Keratinocyte (primary cell): ENCODE results near the gene TOGARAM1. TPM values are rescaled to one million over a fixed set of nuclear protein-coding genes. Genes with fewer than 3 reads are reported as not detected.

Source experiments
- DNase-seq: peaks from one replicate; pipeline ENCODE4 v3.0.0-alpha.2; 2011; ENCODE audit warnings: low read depth, missing footprints, low spot score
- FAIRE-seq: peaks from 2 replicates; lab custom pipeline; 2011; peaks lifted over from hg19 to GRCh38; lab: Jason Lieb, UNC
- H2AFZ ChIP-seq: 2 replicates; pipeline ENCODE4 v1.6.0; 2012; ENCODE audit warnings: low read length, control low read depth, inconsistent platforms; ENCODE audit not compliant: control insufficient read depth
- H3K27ac ChIP-seq: 2 replicates; pipeline ENCODE4 v1.5.1; 2011; ENCODE audit warnings: low read length; ENCODE audit not compliant: control insufficient read depth, insufficient read depth
- H3K27me3 ChIP-seq: 3 replicates; pipeline ENCODE4 v1.6.0; 2011; ENCODE audit warnings: low read length; ENCODE audit not compliant: control insufficient read depth, insufficient read depth; ENCODE audit errors: extremely low read depth
- H3K36me3 ChIP-seq, 2 experiments: 2 replicates in 1 of 2; 3 replicates in 1 of 2; pipeline ENCODE4 v1.5.1; 2011; ENCODE audit warnings: low read length in 2 of 2, mild to moderate bottlenecking in 1 of 2; ENCODE audit not compliant: control insufficient read depth in 2 of 2, insufficient read depth in 2 of 2; ENCODE audit errors: extremely low read depth in 1 of 2
- H3K4me1 ChIP-seq: 3 replicates; pipeline ENCODE4 v1.5.1; 2011; ENCODE audit warnings: low read length; ENCODE audit not compliant: control insufficient read depth, insufficient read depth; ENCODE audit errors: extremely low read depth
- H3K4me2 ChIP-seq: 3 replicates; pipeline ENCODE4 v1.6.0; 2011; ENCODE audit warnings: low read depth, low read length; ENCODE audit not compliant: control insufficient read depth, insufficient read depth; ENCODE audit errors: extremely low read depth
- H3K4me3 ChIP-seq, 3 experiments: fragments of 200-600 bp in 1 of 3; sonication (generic) in 1 of 3; 2 replicates in 2 of 3; 3 replicates in 1 of 3; pipeline ENCODE4 v1.5.1; 2011 to 2016; ENCODE audit warnings: low read length in 3 of 3, mild to moderate bottlenecking in 3 of 3, control low read depth in 2 of 3, inconsistent platforms in 1 of 3, low read depth in 1 of 3, mixed read lengths in 1 of 3, mixed run types in 1 of 3, moderate library complexity in 1 of 3; ENCODE audit not compliant: control insufficient read depth in 2 of 3, insufficient read depth in 2 of 3; ENCODE audit errors: extremely low read depth in 1 of 3
- H3K79me2 ChIP-seq: 2 replicates; pipeline ENCODE4 v1.6.0; 2012; ENCODE audit warnings: low read length; ENCODE audit not compliant: control insufficient read depth, insufficient read depth
- H3K9ac ChIP-seq: 3 replicates; pipeline ENCODE4 v1.6.0; 2011; ENCODE audit warnings: low read length; ENCODE audit not compliant: control insufficient read depth, insufficient read depth; ENCODE audit errors: extremely low read depth
- H3K9me1 ChIP-seq: 3 replicates; pipeline ENCODE4 v1.6.0; 2011; ENCODE audit warnings: low read length; ENCODE audit not compliant: control insufficient read depth, insufficient read depth; ENCODE audit errors: extremely low read depth
- H3K9me3 ChIP-seq: 2 replicates; pipeline ENCODE4 v1.5.1; 2012; ENCODE audit warnings: low read depth, low read length; ENCODE audit not compliant: control insufficient read depth
- H4K20me1 ChIP-seq: 3 replicates; pipeline ENCODE4 v1.6.0; 2011; ENCODE audit warnings: low read length; ENCODE audit not compliant: control insufficient read depth, insufficient read depth; ENCODE audit errors: extremely low read depth
- EZH2 ChIP-seq: IDR thresholded peaks from one replicate; pipeline ENCODE4 v1.6.1; 2012; ENCODE audit warnings: inconsistent platforms, mild to moderate bottlenecking, low read length, moderate library complexity
- dilution Hi-C: fragments of 300-500 bp; cut with MboI; formaldehyde crosslinking; loops from one replicate; pipeline ENCODE4 v1.7.0; 2020; ENCODE audit warnings: low sequenced_read_pairs; ENCODE audit not compliant: extremely low pct_ligation_motif_present
- polyA plus RNA-seq, 5 experiments: library from polyadenylated mRNA; depleted of rRNA in 3 of 5; stranded (reverse) in 3 of 5; stranded (forward) in 1 of 5; unstranded in 1 of 5; fragments of >200 nt; gene quantifications; 1 replicate in 1 of 5; 2 replicates in 3 of 5; 3 replicates in 1 of 5; pipeline versions ENCODE4 v1.2.1 to v1.2.3, GENCODE V29; 2011 to 2012; ENCODE audit warnings: missing spikeins in 2 of 5, low read depth in 1 of 5, low replicate concordance in 1 of 5
- TF ChIP-seq, protein P1 (sequence below), 3 experiments: IDR thresholded peaks in 1 of 3; conservative IDR thresholded peaks in 1 of 3; optimal IDR thresholded peaks in 1 of 3; 2 replicates in 2 of 3; 3 replicates in 1 of 3; pipeline versions ENCODE3 to v1.5.1; 2011; ENCODE audit warnings: low read length in 3 of 3, mild to moderate bottlenecking in 3 of 3, moderate library complexity in 2 of 3, control low read depth in 1 of 3, inconsistent platforms in 1 of 3; ENCODE audit not compliant: insufficient read depth in 2 of 3; ENCODE audit errors: extremely low read depth in 1 of 3

Gene TOGARAM1
- polyA plus RNA-seq, 1 donor (not counting 4 experiments of a cell fraction or from before 2014, with no cell fraction given), result 8.2 TPM

DNA sequence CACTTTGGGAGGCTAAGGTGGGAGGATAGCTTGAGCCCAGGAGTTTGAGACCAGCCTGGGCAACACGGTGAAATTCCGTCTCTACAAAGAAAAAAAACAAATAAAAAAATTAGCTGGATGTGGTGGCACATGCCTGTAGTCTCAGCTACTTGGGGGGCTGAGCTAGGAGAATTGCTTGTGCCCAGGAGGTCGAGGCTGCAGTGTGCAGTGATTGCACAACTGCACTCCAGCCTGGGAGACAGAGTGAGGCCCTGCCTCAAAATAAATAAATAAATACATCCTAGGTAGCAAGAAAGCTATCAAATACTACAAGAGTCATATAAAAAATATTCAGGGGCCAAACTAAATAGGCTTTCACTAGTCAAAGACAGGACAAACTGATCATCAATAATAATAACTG lies 6.5 kb upstream of the TOGARAM1 start:
- no peak overlapping the region for H2AFZ ChIP-seq
- TF ChIP-seq, protein P1, sequence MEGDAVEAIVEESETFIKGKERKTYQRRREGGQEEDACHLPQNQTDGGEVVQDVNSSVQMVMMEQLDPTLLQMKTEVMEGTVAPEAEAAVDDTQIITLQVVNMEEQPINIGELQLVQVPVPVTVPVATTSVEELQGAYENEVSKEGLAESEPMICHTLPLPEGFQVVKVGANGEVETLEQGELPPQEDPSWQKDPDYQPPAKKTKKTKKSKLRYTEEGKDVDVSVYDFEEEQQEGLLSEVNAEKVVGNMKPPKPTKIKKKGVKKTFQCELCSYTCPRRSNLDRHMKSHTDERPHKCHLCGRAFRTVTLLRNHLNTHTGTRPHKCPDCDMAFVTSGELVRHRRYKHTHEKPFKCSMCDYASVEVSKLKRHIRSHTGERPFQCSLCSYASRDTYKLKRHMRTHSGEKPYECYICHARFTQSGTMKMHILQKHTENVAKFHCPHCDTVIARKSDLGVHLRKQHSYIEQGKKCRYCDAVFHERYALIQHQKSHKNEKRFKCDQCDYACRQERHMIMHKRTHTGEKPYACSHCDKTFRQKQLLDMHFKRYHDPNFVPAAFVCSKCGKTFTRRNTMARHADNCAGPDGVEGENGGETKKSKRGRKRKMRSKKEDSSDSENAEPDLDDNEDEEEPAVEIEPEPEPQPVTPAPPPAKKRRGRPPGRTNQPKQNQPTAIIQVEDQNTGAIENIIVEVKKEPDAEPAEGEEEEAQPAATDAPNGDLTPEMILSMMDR (optimal IDR thresholded peaks at IDR 0.05 in 1 of 3, IDR thresholded peaks at IDR 0.05 in 1 of 3, conservative IDR thresholded peaks at IDR 0.05 in 1 of 3; ENCODE audit: extremely low read depth in 1 of 3, insufficient read depth in 2 of 3, low read length in 3 of 3), result no peak
- no peak for TF ChIP-seq EZH2
- no peak overlapping the region for H3K27ac ChIP-seq
- H4K20me1 ChIP-seq, result no peaks in the 10 kb centered on the region
- no peaks in the 10 kb centered on the region for H3K27me3 ChIP-seq
- no peak overlapping the region for H3K9ac ChIP-seq
- no peak overlapping the region for H3K4me2 ChIP-seq
- dilution Hi-C loops, result no loop called here
- FAIRE-seq, result no peak
- H3K36me3 ChIP-seq, result peaks cover 0 to 2% of the 10 kb centered on the region in 2 experiments
- no peak overlapping the region for H3K4me3 ChIP-seq
- H3K9me3 ChIP-seq, result no peaks in the 10 kb centered on the region
- H3K9me1 ChIP-seq, result peaks cover 2% of the 10 kb centered on the region
- DNase-seq, result no peak
- H3K79me2 ChIP-seq, result peaks cover 58% of the 10 kb centered on the region
- H3K4me1 ChIP-seq, result peaks cover 10% of the 10 kb centered on the region

GRCh38 chr14:44956866-44957265 lies 5.1 kb upstream of the TOGARAM1 start:
- no peaks in the 10 kb centered on the region for H4K20me1 ChIP-seq
- dilution Hi-C loops, result no loop called here
- H2AFZ ChIP-seq, result no peak overlapping the region
- no peaks in the 10 kb centered on the region for H3K9me1 ChIP-seq
- H3K9ac ChIP-seq, result no peak overlapping the region
- DNase-seq, result no peak
- no peak for FAIRE-seq
- no peaks in the 10 kb centered on the region for H3K9me3 ChIP-seq
- TF ChIP-seq, protein P1 (optimal IDR thresholded peaks at IDR 0.05 in 1 of 3, IDR thresholded peaks at IDR 0.05 in 1 of 3, conservative IDR thresholded peaks at IDR 0.05 in 1 of 3; ENCODE audit: extremely low read depth in 1 of 3, insufficient read depth in 2 of 3, low read length in 3 of 3), result no peak
- no peak for TF ChIP-seq EZH2
- peaks cover 67% of the 10 kb centered on the region for H3K79me2 ChIP-seq
- no peak overlapping the region for H3K27ac ChIP-seq
- H3K4me1 ChIP-seq, result peaks cover 10% of the 10 kb centered on the region
- no peaks in the 10 kb centered on the region for H3K27me3 ChIP-seq
- peaks cover 0 to 2% of the 10 kb centered on the region in 2 experiments for H3K36me3 ChIP-seq
- H3K4me3 ChIP-seq, result no peak overlapping the region
- no peak overlapping the region for H3K4me2 ChIP-seq
